ENCODE measurements around the gene LDLRAD3.

DNA sequence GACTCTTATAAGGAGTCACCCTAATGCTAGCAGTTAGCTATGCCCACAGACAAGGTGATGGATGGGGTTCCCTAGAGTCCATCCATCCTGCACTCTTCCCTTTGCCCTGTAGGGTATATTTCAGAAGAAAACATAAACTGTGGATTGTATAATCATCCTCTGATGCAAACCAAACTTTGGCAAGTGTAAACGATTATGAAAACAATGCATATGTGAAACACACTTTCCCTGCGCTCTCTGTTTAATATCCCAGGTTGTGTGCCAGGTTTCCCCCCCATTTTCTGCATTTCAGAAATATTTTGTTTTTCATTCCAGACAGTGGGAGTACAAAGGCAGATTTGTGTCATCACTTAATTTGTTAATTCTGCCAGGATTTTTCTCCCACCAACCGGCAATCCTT, 110.0 kb downstream of the LDLRAD3 start:
- TF ChIP-seq ARNTL (CRISPR knock-in tag; IDR thresholded peaks at IDR 0.05; ENCODE audit: borderline replicate concordance, low read depth), result no peak
- TF ChIP-seq, protein P1, sequence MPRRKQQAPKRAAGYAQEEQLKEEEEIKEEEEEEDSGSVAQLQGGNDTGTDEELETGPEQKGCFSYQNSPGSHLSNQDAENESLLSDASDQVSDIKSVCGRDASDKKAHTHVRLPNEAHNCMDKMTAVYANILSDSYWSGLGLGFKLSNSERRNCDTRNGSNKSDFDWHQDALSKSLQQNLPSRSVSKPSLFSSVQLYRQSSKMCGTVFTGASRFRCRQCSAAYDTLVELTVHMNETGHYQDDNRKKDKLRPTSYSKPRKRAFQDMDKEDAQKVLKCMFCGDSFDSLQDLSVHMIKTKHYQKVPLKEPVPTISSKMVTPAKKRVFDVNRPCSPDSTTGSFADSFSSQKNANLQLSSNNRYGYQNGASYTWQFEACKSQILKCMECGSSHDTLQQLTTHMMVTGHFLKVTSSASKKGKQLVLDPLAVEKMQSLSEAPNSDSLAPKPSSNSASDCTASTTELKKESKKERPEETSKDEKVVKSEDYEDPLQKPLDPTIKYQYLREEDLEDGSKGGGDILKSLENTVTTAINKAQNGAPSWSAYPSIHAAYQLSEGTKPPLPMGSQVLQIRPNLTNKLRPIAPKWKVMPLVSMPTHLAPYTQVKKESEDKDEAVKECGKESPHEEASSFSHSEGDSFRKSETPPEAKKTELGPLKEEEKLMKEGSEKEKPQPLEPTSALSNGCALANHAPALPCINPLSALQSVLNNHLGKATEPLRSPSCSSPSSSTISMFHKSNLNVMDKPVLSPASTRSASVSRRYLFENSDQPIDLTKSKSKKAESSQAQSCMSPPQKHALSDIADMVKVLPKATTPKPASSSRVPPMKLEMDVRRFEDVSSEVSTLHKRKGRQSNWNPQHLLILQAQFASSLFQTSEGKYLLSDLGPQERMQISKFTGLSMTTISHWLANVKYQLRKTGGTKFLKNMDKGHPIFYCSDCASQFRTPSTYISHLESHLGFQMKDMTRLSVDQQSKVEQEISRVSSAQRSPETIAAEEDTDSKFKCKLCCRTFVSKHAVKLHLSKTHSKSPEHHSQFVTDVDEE (CRISPR knock-in tag; IDR thresholded peaks at IDR 0.05), result no peak
- TF ChIP-seq, protein P2, sequence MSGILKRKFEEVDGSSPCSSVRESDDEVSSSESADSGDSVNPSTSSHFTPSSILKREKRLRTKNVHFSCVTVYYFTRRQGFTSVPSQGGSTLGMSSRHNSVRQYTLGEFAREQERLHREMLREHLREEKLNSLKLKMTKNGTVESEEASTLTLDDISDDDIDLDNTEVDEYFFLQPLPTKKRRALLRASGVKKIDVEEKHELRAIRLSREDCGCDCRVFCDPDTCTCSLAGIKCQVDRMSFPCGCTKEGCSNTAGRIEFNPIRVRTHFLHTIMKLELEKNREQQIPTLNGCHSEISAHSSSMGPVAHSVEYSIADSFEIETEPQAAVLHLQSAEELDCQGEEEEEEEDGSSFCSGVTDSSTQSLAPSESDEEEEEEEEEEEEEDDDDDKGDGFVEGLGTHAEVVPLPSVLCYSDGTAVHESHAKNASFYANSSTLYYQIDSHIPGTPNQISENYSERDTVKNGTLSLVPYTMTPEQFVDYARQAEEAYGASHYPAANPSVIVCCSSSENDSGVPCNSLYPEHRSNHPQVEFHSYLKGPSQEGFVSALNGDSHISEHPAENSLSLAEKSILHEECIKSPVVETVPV (CRISPR knock-in tag; IDR thresholded peaks at IDR 0.05), result no peak
- TF ChIP-seq, protein P3, sequence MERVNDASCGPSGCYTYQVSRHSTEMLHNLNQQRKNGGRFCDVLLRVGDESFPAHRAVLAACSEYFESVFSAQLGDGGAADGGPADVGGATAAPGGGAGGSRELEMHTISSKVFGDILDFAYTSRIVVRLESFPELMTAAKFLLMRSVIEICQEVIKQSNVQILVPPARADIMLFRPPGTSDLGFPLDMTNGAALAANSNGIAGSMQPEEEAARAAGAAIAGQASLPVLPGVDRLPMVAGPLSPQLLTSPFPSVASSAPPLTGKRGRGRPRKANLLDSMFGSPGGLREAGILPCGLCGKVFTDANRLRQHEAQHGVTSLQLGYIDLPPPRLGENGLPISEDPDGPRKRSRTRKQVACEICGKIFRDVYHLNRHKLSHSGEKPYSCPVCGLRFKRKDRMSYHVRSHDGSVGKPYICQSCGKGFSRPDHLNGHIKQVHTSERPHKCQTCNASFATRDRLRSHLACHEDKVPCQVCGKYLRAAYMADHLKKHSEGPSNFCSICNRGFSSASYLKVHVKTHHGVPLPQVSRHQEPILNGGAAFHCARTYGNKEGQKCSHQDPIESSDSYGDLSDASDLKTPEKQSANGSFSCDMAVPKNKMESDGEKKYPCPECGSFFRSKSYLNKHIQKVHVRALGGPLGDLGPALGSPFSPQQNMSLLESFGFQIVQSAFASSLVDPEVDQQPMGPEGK (CRISPR knock-in tag; IDR thresholded peaks at IDR 0.05; ENCODE audit: borderline replicate concordance), result no peak
- no peak for TF ChIP-seq ZFP30 (CRISPR knock-in tag; IDR thresholded peaks at IDR 0.05)

All from SK-N-SH treated with all-trans-retinoic acid at 6 μM for 48 hours (cell line).